K562 (cell line): ENCODE results near the gene FBXO21. TPM values are rescaled to one million over a fixed set of nuclear protein-coding genes. Genes with fewer than 3 reads are reported as not detected.

ENCODE experiments used
- ATAC-seq: fragments of 200-7000 bp; cut with Tn5 transposase; 3 replicates; pipeline ENCODE4 v1.9.1; 2020; ENCODE audit warnings: moderate library complexity
- BruUV-seq: library from RNA; stranded (reverse); fragments of 400-500 nt; replicated peaks from 2 replicates; lab custom pipeline; 2021; lab: Mats Ljungman, UMichigan
- CTCF ChIA-PET: fragments of 300-600 bp; formaldehyde crosslinking; extraction: SDS; loops from one replicate; lab custom pipeline; 2021; ENCODE audit warnings: low intra/inter-chr PET ratio; lab: Yijun Ruan, JAX
- POLR2A ChIA-PET: fragments of 300-600, 350-650 bp; sonication (Branson Sonifier 250); formaldehyde crosslinking; extraction: SDS; loops from one replicate; lab custom pipeline; 2021; ENCODE audit warnings: antibody characterized with exemption, inconsistent platforms; lab: Yijun Ruan, JAX
- DNase-seq, 4 experiments: peaks; one replicate each; pipeline versions ENCODE4 v3.0.0 to v3.0.0-alpha.2; 2011 to 2018; ENCODE audit warnings: low spot score in 3 of 4, mixed read lengths in 3 of 4; ENCODE audit errors: extremely low read depth in 1 of 4
- FAIRE-seq: peaks from 2 replicates; lab custom pipeline; 2011; peaks lifted over from hg19 to GRCh38; lab: Jason Lieb, UNC
- H2AFZ ChIP-seq: 2 replicates; pipeline ENCODE4 v1.6.0; 2011; ENCODE audit warnings: low read depth, low read length, control low read depth, inconsistent platforms
- H3K27ac ChIP-seq: fragments of 200-600 bp; 3 replicates; pipeline ENCODE4 v1.8.0; 2011; ENCODE audit warnings: low read depth, mild to moderate bottlenecking, control low read depth, inconsistent platforms, low read length, moderate library complexity, mixed read lengths; ENCODE audit errors: extremely low read depth
- H3K27me3 ChIP-seq, 2 experiments: fragments of 300-600 bp in 1 of 2; 2 replicates in 1 of 2; 3 replicates in 1 of 2; pipeline versions ENCODE4 v1.6.0 to v1.8.0; 2011; ENCODE audit warnings: inconsistent platforms in 2 of 2, low read length in 2 of 2, mild to moderate bottlenecking in 1 of 2, mixed read lengths in 1 of 2, moderate library complexity in 1 of 2; ENCODE audit not compliant: control insufficient read depth in 2 of 2, insufficient read depth in 2 of 2
- H3K36me3 ChIP-seq: fragments of 300-600 bp; 3 replicates; pipeline ENCODE4 v1.8.0; 2011; ENCODE audit warnings: mild to moderate bottlenecking, low read length, inconsistent platforms; ENCODE audit not compliant: control insufficient read depth, insufficient read depth
- H3K4me1 ChIP-seq, 2 experiments: fragments of 200-600 bp in 1 of 2; replicated peaks in 1 of 2; 2 replicates in 1 of 2; 3 replicates in 1 of 2; pipeline versions ENCODE4 v1.5.1 to v1.8.0; 2011; ENCODE audit warnings: inconsistent platforms in 2 of 2, low read length in 2 of 2, mild to moderate bottlenecking in 1 of 2, mixed read lengths in 1 of 2, moderate library complexity in 1 of 2; ENCODE audit not compliant: control insufficient read depth in 2 of 2, insufficient read depth in 2 of 2
- H3K4me2 ChIP-seq: 2 replicates; pipeline ENCODE4 v1.6.1; 2011; ENCODE audit warnings: low read length, control low read depth, inconsistent platforms, mixed read lengths; ENCODE audit not compliant: insufficient read depth
- H3K4me3 ChIP-seq: fragments of 200-600 bp; sonication (generic), shearing (Covaris generic); 2 replicates; pipeline ENCODE4 v1.5.1; 2016; ENCODE audit warnings: control low read depth, inconsistent platforms
- H3K79me2 ChIP-seq: fragments of 200-600 bp; 3 replicates; pipeline ENCODE4 v1.8.0; 2011; ENCODE audit warnings: low read length, inconsistent platforms; ENCODE audit not compliant: control insufficient read depth, insufficient read depth
- H3K9ac ChIP-seq, 2 experiments: 2 replicates each; pipeline versions ENCODE4 v1.6.0 to v1.6.1; 2011; ENCODE audit warnings: low read depth in 2 of 2, low read length in 2 of 2, control low read depth in 1 of 2, inconsistent platforms in 1 of 2, mild to moderate bottlenecking in 1 of 2, mixed read lengths in 1 of 2; ENCODE audit not compliant: insufficient read depth in 1 of 2
- H3K9me1 ChIP-seq: one replicate; pipeline ENCODE4 v1.6.0; 2011; ENCODE audit warnings: inconsistent platforms, mild to moderate bottlenecking, low read length, moderate library complexity; ENCODE audit not compliant: control insufficient read depth, insufficient read depth
- H3K9me3 ChIP-seq: replicated peaks from 2 replicates; pipeline ENCODE4 v1.5.1; 2011; ENCODE audit warnings: low read depth, low read length, inconsistent platforms; ENCODE audit not compliant: control insufficient read depth, insufficient read depth
- H4K20me1 ChIP-seq: replicated peaks from 2 replicates; pipeline ENCODE4 v1.6.1; 2011; ENCODE audit warnings: low read length, inconsistent platforms, mixed read lengths; ENCODE audit not compliant: control insufficient read depth, insufficient read depth
- CBX1 ChIP-seq: sonication (generic); IDR thresholded peaks from 2 replicates; pipeline ENCODE4 v1.6.1; 2016; ENCODE audit warnings: antibody characterized with exemption, low read depth, mild to moderate bottlenecking
- CREB1 ChIP-seq, 2 experiments: sonication (generic) in 1 of 2; formaldehyde crosslinking in 1 of 2; IDR thresholded peaks; 2 replicates each; pipeline versions ENCODE4 v1.6.1 to v1.8.0; 2012 to 2022; ENCODE audit warnings: inconsistent platforms in 1 of 2, mild to moderate bottlenecking in 1 of 2, missing genetic modification reagents in 1 of 2, moderate library complexity in 1 of 2
- HNRNPLL ChIP-seq: fragments of 200-400 bp; formaldehyde crosslinking; IDR thresholded peaks from 2 replicates; pipeline ENCODE4 v1.6.1; 2017; ENCODE audit warnings: low read length, low read depth, mild to moderate bottlenecking; ENCODE audit not compliant: poor library complexity, severe bottlenecking
- MEIS2 ChIP-seq: fragments of 450-650 bp; IDR thresholded peaks from 2 replicates; pipeline ENCODE4 v1.6.1; 2014; ENCODE audit warnings: mild to moderate bottlenecking; ENCODE audit not compliant: partially characterized antibody
- OTX1 ChIP-seq: fragments of 450-650 bp; formaldehyde crosslinking; IDR thresholded peaks from 2 replicates; pipeline ENCODE4 v1.4.0; 2022; ENCODE audit warnings: mild to moderate bottlenecking
- RFX5 ChIP-seq: IDR thresholded peaks from 2 replicates; pipeline ENCODE4 v1.6.1; 2011; ENCODE audit warnings: low read depth, mild to moderate bottlenecking, improper control_type of control experiment, low read length
- SUPT5H ChIP-seq: fragments of 450-650 bp; IDR thresholded peaks from 2 replicates; pipeline ENCODE4 v1.6.1; 2016
- ZNF23 ChIP-seq: fragments of 250-450 bp; sonication (Bioruptor Pico); IDR thresholded peaks from 2 replicates; pipeline ENCODE4 v1.4.0; 2020; ENCODE audit warnings: mild to moderate bottlenecking
- WGBS: fragments of 100-300 bp; shearing (Covaris generic); methylation state at CpG from one replicate; pipeline ENCODE4 v1.1.6; 2016; ENCODE audit warnings: low coverage, mixed read lengths; ENCODE audit not compliant: insufficient coverage; ENCODE audit errors: missing lambda C conversion rate; 5-methylcytosine and 5-hydroxymethylcytosine counted together
- in situ Hi-C: fragments of 300-500 bp; cut with MboI; formaldehyde crosslinking; loops from 4 replicates; pipeline ENCODE4 v1.15.0; 2018; ENCODE audit warnings: inconsistent platforms, mixed read lengths
- intact Hi-C: fragments of 100-400 bp; cut with micrococcal nuclease; formaldehyde crosslinking; loops from 2 replicates; pipeline ENCODE4 v1.14.2; 2022
- polyA plus RNA-seq, 8 experiments: library from polyadenylated mRNA; depleted of rRNA in 4 of 8; stranded (reverse) in 5 of 8; unstranded in 3 of 8; fragments of >200 nt; fragmentation: Nextera tagmentation in 2 of 8; fragmentation: Illumina TruSeq in 1 of 8; extraction: Ambion mirVana in 2 of 8; extraction: Trizol in 1 of 8; gene quantifications; 2 replicates each; pipeline versions ENCODE4 v1.2.1 to v1.2.3, GENCODE V29; 2011 to 2014; ENCODE audit warnings: inconsistent platforms in 1 of 8, missing spikeins in 1 of 8
- total RNA-seq, 7 experiments: library from RNA; depleted of rRNA in 6 of 7; stranded (reverse); fragments of >200 nt in 6 of 7; fragmentation: Illumina TruSeq in 2 of 7; extraction: Trizol in 2 of 7; gene quantifications; 2 replicates each; pipeline versions ENCODE4 v1.2.1 to v1.2.3, GENCODE V29; 2011 to 2021; ENCODE audit warnings: low replicate concordance in 1 of 7
- TF ChIP-seq, protein P1 (sequence below): fragments of 250-450 bp; sonication (Bioruptor Pico); IDR thresholded peaks from 2 replicates; pipeline ENCODE4 v1.5.0; 2021; ENCODE audit warnings: mild to moderate bottlenecking, borderline replicate concordance
- TF ChIP-seq, protein P2 (sequence below): fragments of 450-650 bp; IDR thresholded peaks from 2 replicates; pipeline ENCODE4 v1.6.1; 2016; ENCODE audit warnings: low read depth, mild to moderate bottlenecking, moderate library complexity

The FBXO21 gene
- total and polyA plus RNA-seq, 9 of the 15 experiments (the other 6 are each of a cell fraction or from before 2014, with no cell fraction given), result 3.0 to 50.9 (median 9.1) TPM

DNA sequence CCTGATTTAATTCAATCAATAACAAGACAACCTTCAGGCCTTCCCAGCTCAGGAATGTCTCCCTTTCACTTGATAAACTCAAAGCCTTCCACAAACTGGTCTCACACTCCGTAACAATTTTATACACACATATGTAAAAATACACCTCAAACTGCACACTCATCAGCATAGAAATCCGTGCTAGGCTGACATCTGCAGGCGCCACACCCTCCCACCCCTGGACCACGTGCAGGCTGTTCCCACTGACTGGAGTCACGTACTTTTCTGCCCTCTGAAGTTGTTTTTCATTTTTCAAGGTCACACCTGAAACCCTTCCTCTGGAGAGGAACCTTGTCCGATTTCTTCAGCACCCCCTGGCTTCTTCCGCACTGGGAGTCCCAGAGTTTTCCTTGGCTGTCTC lies 27.6 kb downstream of the FBXO21 start:
- 72% methylated on average over 7 of the region's 7 CpGs for WGBS
- no peak overlapping the region for H2AFZ ChIP-seq
- intact Hi-C loops, result no loop called here
- H3K9me1 ChIP-seq, result no peaks in the 10 kb centered on the region
- no peaks in the 10 kb centered on the region; a peak in 1 of 5 replicates for H3K4me1 ChIP-seq
- H3K4me2 ChIP-seq, result no peak overlapping the region
- DNase-seq (no peak), ATAC-seq (no peak), FAIRE-seq (no peak)
- no peaks in the 10 kb centered on the region for H3K79me2 ChIP-seq
- no peak overlapping the region for H3K27ac ChIP-seq
- no peaks in the 10 kb centered on the region for H3K27me3 ChIP-seq
- H3K36me3 ChIP-seq, result peaks cover 72% of the 10 kb centered on the region; the same call in 2 of the 3 replicates
- no peak overlapping the region for H3K4me3 ChIP-seq
- no peak overlapping the region for H3K9ac ChIP-seq
- in situ Hi-C loops, result no loop called here
- POLR2A ChIA-PET, result no interaction called here
- TF ChIP-seq RFX5, result no peak
- TF ChIP-seq CREB1 (IDR thresholded peaks at IDR 0.05), result no peak
- TF ChIP-seq CREB1 (CRISPR knock-in tag; IDR thresholded peaks at IDR 0.05), result no peak
- no peak for TF ChIP-seq OTX1
- no peak for TF ChIP-seq CBX1
- TF ChIP-seq, protein P1, sequence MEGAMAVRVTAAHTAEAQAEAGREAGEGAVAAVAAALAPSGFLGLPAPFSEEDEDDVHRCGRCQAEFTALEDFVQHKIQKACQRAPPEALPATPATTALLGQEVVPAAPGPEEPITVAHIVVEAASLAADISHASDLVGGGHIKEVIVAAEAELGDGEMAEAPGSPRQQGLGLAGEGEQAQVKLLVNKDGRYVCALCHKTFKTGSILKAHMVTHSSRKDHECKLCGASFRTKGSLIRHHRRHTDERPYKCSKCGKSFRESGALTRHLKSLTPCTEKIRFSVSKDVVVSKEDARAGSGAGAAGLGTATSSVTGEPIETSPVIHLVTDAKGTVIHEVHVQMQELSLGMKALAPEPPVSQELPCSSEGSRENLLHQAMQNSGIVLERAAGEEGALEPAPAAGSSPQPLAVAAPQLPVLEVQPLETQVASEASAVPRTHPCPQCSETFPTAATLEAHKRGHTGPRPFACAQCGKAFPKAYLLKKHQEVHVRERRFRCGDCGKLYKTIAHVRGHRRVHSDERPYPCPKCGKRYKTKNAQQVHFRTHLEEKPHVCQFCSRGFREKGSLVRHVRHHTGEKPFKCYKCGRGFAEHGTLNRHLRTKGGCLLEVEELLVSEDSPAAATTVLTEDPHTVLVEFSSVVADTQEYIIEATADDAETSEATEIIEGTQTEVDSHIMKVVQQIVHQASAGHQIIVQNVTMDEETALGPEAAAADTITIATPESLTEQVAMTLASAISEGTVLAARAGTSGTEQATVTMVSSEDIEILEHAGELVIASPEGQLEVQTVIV (CRISPR knock-in tag), result no peak
- TF ChIP-seq, protein P2, sequence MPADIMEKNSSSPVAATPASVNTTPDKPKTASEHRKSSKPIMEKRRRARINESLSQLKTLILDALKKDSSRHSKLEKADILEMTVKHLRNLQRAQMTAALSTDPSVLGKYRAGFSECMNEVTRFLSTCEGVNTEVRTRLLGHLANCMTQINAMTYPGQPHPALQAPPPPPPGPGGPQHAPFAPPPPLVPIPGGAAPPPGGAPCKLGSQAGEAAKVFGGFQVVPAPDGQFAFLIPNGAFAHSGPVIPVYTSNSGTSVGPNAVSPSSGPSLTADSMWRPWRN, result no peak
- TF ChIP-seq HNRNPLL, result no peak
- TF ChIP-seq MEIS2, result no peak
- no peak for TF ChIP-seq ZNF23 (CRISPR knock-in tag)
- TF ChIP-seq SUPT5H, result no peak
- no peaks in the 10 kb centered on the region for H3K9me3 ChIP-seq
- CTCF ChIA-PET, result no interaction called here
- no TSS peak for BruUV-seq
- no peaks in the 10 kb centered on the region for H4K20me1 ChIP-seq
